HEK293 (cell line): Measurements from ENCODE around the gene CREB3.

Experiments
- EGR2 ChIP-seq: fragments of 450-650 bp; formaldehyde crosslinking; IDR thresholded peaks from 2 replicates; pipeline ENCODE4 v1.5.1; 2016; ENCODE audit warnings: low read depth, missing biosample characterization, missing genetic modification characterization
- IKZF3 ChIP-seq: fragments of 450-650 bp; IDR thresholded peaks from 2 replicates; pipeline ENCODE4 v1.5.0; 2018; ENCODE audit warnings: missing biosample characterization, mild to moderate bottlenecking, missing genetic modification characterization, moderate library complexity
- KLF1 ChIP-seq: fragments of 450-650 bp; formaldehyde crosslinking; IDR thresholded peaks from 2 replicates; pipeline ENCODE4 v1.5.1; 2016; ENCODE audit warnings: missing biosample characterization, missing genetic modification characterization
- OVOL3 ChIP-seq: fragments of 450-650 bp; formaldehyde crosslinking; IDR thresholded peaks from 2 replicates; pipeline ENCODE4 v1.5.1; 2016; ENCODE audit warnings: missing biosample characterization, missing genetic modification characterization
- PRDM1 ChIP-seq: fragments of 450-650 bp; formaldehyde crosslinking; IDR thresholded peaks from 2 replicates; pipeline ENCODE4; 2016; ENCODE audit warnings: missing biosample characterization, missing genetic modification characterization
- SP2 ChIP-seq: fragments of 450-650 bp; formaldehyde crosslinking; IDR thresholded peaks from 2 replicates; pipeline ENCODE4 v1.5.1; 2016; ENCODE audit warnings: missing biosample characterization, missing genetic modification characterization
- WT1 ChIP-seq: fragments of 450-650 bp; formaldehyde crosslinking; IDR thresholded peaks from 2 replicates; pipeline ENCODE4 v1.5.1; 2016; ENCODE audit warnings: missing biosample characterization, missing genetic modification characterization
- ZBTB26 ChIP-seq: fragments of 450-650 bp; formaldehyde crosslinking; optimal IDR thresholded peaks from 2 replicates; pipeline ENCODE3; 2016; ENCODE audit warnings: missing biosample characterization, mild to moderate bottlenecking, missing genetic modification characterization
- ZFHX2 ChIP-seq: fragments of 450-650 bp; formaldehyde crosslinking; conservative IDR thresholded peaks from 2 replicates; pipeline ENCODE4 v1.5.1; 2016; ENCODE audit warnings: missing biosample characterization, missing genetic modification characterization
- ZNF138 ChIP-seq: fragments of 450-650 bp; formaldehyde crosslinking; IDR thresholded peaks from 2 replicates; pipeline ENCODE4 v1.5.1; 2016; ENCODE audit warnings: missing biosample characterization, missing genetic modification characterization, borderline replicate concordance
- ZNF157 ChIP-seq: fragments of 450-650 bp; formaldehyde crosslinking; IDR thresholded peaks from 2 replicates; pipeline ENCODE4 v1.5.1; 2016; ENCODE audit warnings: missing biosample characterization, missing genetic modification characterization
- ZNF19 ChIP-seq: fragments of 450-650 bp; formaldehyde crosslinking; IDR thresholded peaks from 2 replicates; pipeline ENCODE4; 2016; ENCODE audit warnings: missing biosample characterization, missing genetic modification characterization, low read depth
- ZNF280C ChIP-seq: fragments of 450-650 bp; formaldehyde crosslinking; IDR thresholded peaks from 2 replicates; pipeline ENCODE4 v1.5.1; 2016; ENCODE audit warnings: missing biosample characterization, missing genetic modification characterization
- ZNF510 ChIP-seq: fragments of 450-650 bp; formaldehyde crosslinking; IDR thresholded peaks from 2 replicates; pipeline ENCODE4 v1.5.1; 2018; ENCODE audit warnings: mild to moderate bottlenecking, missing genetic modification characterization, missing biosample characterization; ENCODE audit not compliant: insufficient replicate concordance
- ZNF513 ChIP-seq: fragments of 450-650 bp; IDR thresholded peaks from 2 replicates; pipeline ENCODE4 v1.5.1; 2018; ENCODE audit warnings: missing biosample characterization, missing genetic modification characterization
- ZNF621 ChIP-seq: fragments of 450-650 bp; formaldehyde crosslinking; IDR thresholded peaks from 2 replicates; pipeline ENCODE4 v1.5.1; 2017; ENCODE audit warnings: missing biosample characterization, missing genetic modification characterization
- ZNF629 ChIP-seq: fragments of 450-650 bp; formaldehyde crosslinking; IDR thresholded peaks from 2 replicates; pipeline ENCODE4 v1.5.1; 2017; ENCODE audit warnings: missing biosample characterization, missing genetic modification characterization
- ZNF747 ChIP-seq: fragments of 450-650 bp; formaldehyde crosslinking; IDR thresholded peaks from 2 replicates; pipeline ENCODE4 v1.5.1; 2016; ENCODE audit warnings: missing biosample characterization, missing genetic modification characterization
- ZNF777 ChIP-seq: fragments of 450-650 bp; formaldehyde crosslinking; IDR thresholded peaks from 2 replicates; pipeline ENCODE4 v1.5.1; 2017; ENCODE audit warnings: missing biosample characterization, missing genetic modification characterization, borderline replicate concordance
- ZNF843 ChIP-seq: fragments of 450-650 bp; formaldehyde crosslinking; IDR thresholded peaks from 2 replicates; pipeline ENCODE4 v1.5.1; 2016; ENCODE audit warnings: missing biosample characterization, missing genetic modification characterization
- TF ChIP-seq, protein P1 (sequence below): fragments of 450-650 bp; formaldehyde crosslinking; IDR thresholded peaks from 2 replicates; pipeline ENCODE4 v1.5.1; 2016; ENCODE audit warnings: missing biosample characterization, missing genetic modification characterization

The CREB3 gene

GRCh38 chr9:35690614-35691333 lies 41.7 kb upstream of the CREB3 start (continued):
- TF ChIP-seq, protein P1, sequence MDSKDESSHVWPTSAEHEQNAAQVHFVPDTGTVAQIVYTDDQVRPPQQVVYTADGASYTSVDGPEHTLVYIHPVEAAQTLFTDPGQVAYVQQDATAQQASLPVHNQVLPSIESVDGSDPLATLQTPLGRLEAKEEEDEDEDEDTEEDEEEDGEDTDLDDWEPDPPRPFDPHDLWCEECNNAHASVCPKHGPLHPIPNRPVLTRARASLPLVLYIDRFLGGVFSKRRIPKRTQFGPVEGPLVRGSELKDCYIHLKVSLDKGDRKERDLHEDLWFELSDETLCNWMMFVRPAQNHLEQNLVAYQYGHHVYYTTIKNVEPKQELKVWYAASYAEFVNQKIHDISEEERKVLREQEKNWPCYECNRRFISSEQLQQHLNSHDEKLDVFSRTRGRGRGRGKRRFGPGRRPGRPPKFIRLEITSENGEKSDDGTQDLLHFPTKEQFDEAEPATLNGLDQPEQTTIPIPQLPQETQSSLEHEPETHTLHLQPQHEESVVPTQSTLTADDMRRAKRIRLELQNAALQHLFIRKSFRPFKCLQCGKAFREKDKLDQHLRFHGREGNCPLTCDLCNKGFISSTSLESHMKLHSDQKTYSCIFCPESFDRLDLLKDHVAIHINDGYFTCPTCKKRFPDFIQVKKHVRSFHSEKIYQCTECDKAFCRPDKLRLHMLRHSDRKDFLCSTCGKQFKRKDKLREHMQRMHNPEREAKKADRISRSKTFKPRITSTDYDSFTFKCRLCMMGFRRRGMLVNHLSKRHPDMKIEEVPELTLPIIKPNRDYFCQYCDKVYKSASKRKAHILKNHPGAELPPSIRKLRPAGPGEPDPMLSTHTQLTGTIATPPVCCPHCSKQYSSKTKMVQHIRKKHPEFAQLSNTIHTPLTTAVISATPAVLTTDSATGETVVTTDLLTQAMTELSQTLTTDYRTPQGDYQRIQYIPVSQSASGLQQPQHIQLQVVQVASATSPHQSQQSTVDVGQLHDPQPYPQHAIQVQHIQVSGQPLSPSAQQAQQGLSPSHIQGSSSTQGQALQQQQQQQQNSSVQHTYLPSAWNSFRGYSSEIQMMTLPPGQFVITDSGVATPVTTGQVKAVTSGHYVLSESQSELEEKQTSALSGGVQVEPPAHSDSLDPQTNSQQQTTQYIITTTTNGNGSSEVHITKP (tag by site-specific recombination) = peak; percentile 41; the same call in 1 of the 2 replicates
- no peak for TF ChIP-seq OVOL3
- TF ChIP-seq ZNF138 = no peak
- peak; percentile 71 for TF ChIP-seq EGR2 (tag by site-specific recombination)
- no peak for TF ChIP-seq ZNF510 (tag by site-specific recombination)
- TF ChIP-seq ZBTB26 = peak; percentile 63
- TF ChIP-seq ZNF19 = no peak
- TF ChIP-seq ZNF621 (tag by site-specific recombination) = no peak
- TF ChIP-seq ZFHX2 = peak; percentile 60
- 0 out of 2 replicates have a peak, but pooled peaks have one; percentile 18 for TF ChIP-seq ZNF629 (tag by site-specific recombination)
- no peak for TF ChIP-seq ZNF747 (tag by site-specific recombination)
- TF ChIP-seq ZNF777 (tag by site-specific recombination) = no peak
- TF ChIP-seq WT1 (tag by site-specific recombination) = no peak
- TF ChIP-seq ZNF157 (tag by site-specific recombination) = no peak
- peak; percentile 30; the same call in 1 of the 2 replicates for TF ChIP-seq PRDM1 (tag by site-specific recombination)
- no peak for TF ChIP-seq ZNF513 (tag by site-specific recombination)
- TF ChIP-seq IKZF3 (tag by site-specific recombination) = peak; percentile 27; the same call in 1 of the 2 replicates
- TF ChIP-seq SP2 (tag by site-specific recombination) = peak; percentile 55
- no peak for TF ChIP-seq ZNF280C (tag by site-specific recombination)
- no peak for TF ChIP-seq ZNF843 (tag by site-specific recombination)
- no peak for TF ChIP-seq KLF1 (tag by site-specific recombination)
